ENCODE measurements around the gene MAD2L1BP. TPM values are rescaled to one million over a fixed set of nuclear protein-coding genes. Genes with fewer than 3 reads are reported as not detected.

MAD2L1BP gene
- total and polyA plus RNA-seq, 2 donors from 2014 or later = 19.0 to 31.0 TPM

DNA sequence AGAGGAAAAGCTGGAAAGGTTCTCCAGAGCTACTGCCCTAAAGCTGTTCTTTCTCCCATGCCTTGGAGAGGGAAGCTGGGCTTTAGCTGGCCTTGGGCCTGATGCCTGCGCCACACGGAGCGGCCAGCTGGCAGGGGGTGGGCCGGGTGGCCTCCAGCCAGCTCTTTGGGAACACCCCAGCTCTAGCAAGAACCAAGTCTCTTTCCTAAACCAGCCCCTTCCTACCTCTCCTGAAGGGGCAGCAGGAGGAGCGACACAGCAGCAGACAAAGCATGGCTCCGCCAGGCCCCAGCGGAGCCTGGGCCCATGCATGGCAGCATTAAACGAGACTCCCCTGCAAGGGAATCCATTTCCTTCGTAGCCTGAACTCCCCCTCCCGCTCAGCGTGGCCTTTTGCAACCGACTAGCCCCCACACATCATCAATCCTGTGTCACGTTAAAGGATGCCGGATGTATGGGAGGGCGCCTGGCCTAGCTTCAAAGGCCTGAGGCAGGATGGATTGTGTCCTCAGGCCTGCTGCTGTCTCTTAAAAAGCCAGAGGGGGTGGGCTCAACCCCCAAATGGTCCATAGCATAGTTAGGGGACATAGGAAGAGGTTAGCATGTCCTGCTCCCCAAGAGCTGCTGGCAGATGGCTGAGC is 37.9 kb downstream of the MAD2L1BP start:
- H3K9me3 ChIP-seq (ENCODE audit: control insufficient read depth in 2 of 3, insufficient read depth in 1 of 3, low read length in 3 of 3) = no peaks in the 10 kb centered on the region
- no peaks in the 10 kb centered on the region for H3K27me3 ChIP-seq (ENCODE audit: control insufficient read depth, insufficient read depth, low read length)
- DNase-seq (peak in 4 of 5 donors; percentile 77 to 95 (median 85)), FAIRE-seq (no peak)
- intact Hi-C loops (cut with DNase I) = no loop called here
- peaks cover 2 to 57% (median 30%) of the 10 kb centered on the region in 3 donors for H3K36me3 ChIP-seq (ENCODE audit: control insufficient read depth in 2 of 3, insufficient read depth in 3 of 3, low read length in 3 of 3)
- no peak overlapping the region for H3K4me3 ChIP-seq (ENCODE audit: low read length in 3 of 3)
- TF ChIP-seq, protein P1, sequence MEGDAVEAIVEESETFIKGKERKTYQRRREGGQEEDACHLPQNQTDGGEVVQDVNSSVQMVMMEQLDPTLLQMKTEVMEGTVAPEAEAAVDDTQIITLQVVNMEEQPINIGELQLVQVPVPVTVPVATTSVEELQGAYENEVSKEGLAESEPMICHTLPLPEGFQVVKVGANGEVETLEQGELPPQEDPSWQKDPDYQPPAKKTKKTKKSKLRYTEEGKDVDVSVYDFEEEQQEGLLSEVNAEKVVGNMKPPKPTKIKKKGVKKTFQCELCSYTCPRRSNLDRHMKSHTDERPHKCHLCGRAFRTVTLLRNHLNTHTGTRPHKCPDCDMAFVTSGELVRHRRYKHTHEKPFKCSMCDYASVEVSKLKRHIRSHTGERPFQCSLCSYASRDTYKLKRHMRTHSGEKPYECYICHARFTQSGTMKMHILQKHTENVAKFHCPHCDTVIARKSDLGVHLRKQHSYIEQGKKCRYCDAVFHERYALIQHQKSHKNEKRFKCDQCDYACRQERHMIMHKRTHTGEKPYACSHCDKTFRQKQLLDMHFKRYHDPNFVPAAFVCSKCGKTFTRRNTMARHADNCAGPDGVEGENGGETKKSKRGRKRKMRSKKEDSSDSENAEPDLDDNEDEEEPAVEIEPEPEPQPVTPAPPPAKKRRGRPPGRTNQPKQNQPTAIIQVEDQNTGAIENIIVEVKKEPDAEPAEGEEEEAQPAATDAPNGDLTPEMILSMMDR (IDR thresholded peaks at IDR 0.05; ENCODE audit: borderline replicate concordance, extremely low read depth, insufficient read depth) = no peak
- peak overlapping the region in 1 of 3 donors; percentile 26 for H3K9ac ChIP-seq (ENCODE audit: low read length in 3 of 3)
- peaks cover under 1 to 3% (median 3%) of the 10 kb centered on the region in 3 donors for H3K4me1 ChIP-seq (ENCODE audit: control insufficient read depth in 2 of 3, insufficient read depth in 2 of 3, low read depth in 1 of 3, low read length in 3 of 3)
- no peak overlapping the region for H3K27ac ChIP-seq (ENCODE audit: low read depth in 2 of 2, low read length in 2 of 2)

DNA sequence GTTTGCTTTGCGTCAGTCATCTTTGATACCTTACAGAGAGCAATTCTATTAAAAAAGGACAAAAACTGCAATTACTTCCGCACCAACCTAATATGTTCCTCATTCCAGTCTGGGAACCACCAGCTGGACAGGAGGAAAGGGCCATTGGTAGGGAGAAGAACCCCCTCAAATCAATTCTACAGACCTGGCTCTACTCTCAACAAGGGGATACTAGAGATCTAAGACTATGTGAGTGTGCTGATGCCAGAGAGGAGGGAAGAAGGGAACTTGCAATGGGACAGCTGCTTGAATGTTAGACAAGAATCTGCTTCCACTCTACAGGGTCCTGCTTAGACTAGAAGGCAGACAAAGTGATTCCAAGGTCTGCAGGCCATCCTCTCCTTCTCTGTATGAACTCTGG is 38.7 kb downstream of the MAD2L1BP start:
- Histone ChIP-seq H3K9me3 (ENCODE audit: control insufficient read depth in 2 of 3, insufficient read depth in 1 of 3, low read length in 3 of 3) (no peaks in the 10 kb centered on the region), H3K27ac (ENCODE audit: low read depth in 2 of 2, low read length in 2 of 2) (no peak overlapping the region), H3K4me1 (ENCODE audit: control insufficient read depth in 2 of 3, insufficient read depth in 2 of 3, low read depth in 1 of 3, low read length in 3 of 3) (no peaks in the 10 kb centered on the region), H3K36me3 (ENCODE audit: control insufficient read depth in 2 of 3, insufficient read depth in 3 of 3, low read length in 3 of 3) (peaks cover 2 to 64% (median 30%) of the 10 kb centered on the region in 3 donors), H3K9ac (ENCODE audit: low read length in 3 of 3) (no peak overlapping the region), H3K27me3 (ENCODE audit: control insufficient read depth, insufficient read depth, low read length) (no peaks in the 10 kb centered on the region), H3K4me3 (ENCODE audit: low read length in 3 of 3) (no peak overlapping the region)
- FAIRE-seq (no peak), DNase-seq (no peak)
- intact Hi-C loops (cut with DNase I) = no loop called here
- TF ChIP-seq, protein P1 (IDR thresholded peaks at IDR 0.05; ENCODE audit: borderline replicate concordance, extremely low read depth, insufficient read depth) = no peak

DNA sequence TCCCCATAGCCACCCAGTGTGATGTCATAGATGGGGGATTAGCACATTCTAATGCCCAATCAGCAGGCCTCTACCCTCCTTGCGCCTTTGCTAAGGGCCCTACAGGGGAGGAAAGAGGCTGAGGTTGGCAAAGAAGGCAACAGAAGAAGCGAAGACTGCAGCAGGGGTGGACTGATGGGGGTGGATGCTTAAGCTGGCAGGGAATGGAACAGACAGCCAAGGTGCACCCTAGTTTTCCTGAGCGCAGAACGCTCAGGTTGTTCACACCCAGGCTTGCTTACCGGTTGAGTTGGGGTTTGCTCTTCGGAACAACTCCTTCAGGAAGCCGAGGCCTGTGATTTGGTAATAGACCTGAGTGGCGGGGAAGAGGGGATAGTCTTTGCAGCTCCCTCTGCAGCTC is 39.3 kb downstream of the MAD2L1BP start:
- Histone ChIP-seq H3K4me1 (ENCODE audit: control insufficient read depth in 2 of 3, insufficient read depth in 2 of 3, low read depth in 1 of 3, low read length in 3 of 3) (no peaks in the 10 kb centered on the region), H3K9ac (ENCODE audit: low read length in 3 of 3) (no peak overlapping the region), H3K9me3 (ENCODE audit: control insufficient read depth in 2 of 3, insufficient read depth in 1 of 3, low read length in 3 of 3) (no peaks in the 10 kb centered on the region), H3K27ac (ENCODE audit: low read depth in 2 of 2, low read length in 2 of 2) (no peak overlapping the region), H3K36me3 (ENCODE audit: control insufficient read depth in 2 of 3, insufficient read depth in 3 of 3, low read length in 3 of 3) (peaks cover 3 to 68% (median 30%) of the 10 kb centered on the region in 3 donors), H3K27me3 (ENCODE audit: control insufficient read depth, insufficient read depth, low read length) (no peaks in the 10 kb centered on the region), H3K4me3 (ENCODE audit: low read length in 3 of 3) (no peak overlapping the region)
- intact Hi-C loops (cut with DNase I) = no loop called here
- TF ChIP-seq, protein P1 (IDR thresholded peaks at IDR 0.05; ENCODE audit: borderline replicate concordance, extremely low read depth, insufficient read depth) = no peak
- FAIRE-seq = no peak
- DNase-seq = no peak

All from kidney (tissue), 14 donors.